Hepatocyte (in vitro differentiated cells): ENCODE measurements around the gene ANXA9.

Experiments
- CTCF ChIP-seq: fragments of 200-600 bp; sonication (generic); IDR thresholded peaks from 2 replicates; pipeline ENCODE4 v1.5.1; 2016; ENCODE audit warnings: antibody characterized with exemption, mild to moderate bottlenecking; ENCODE audit not compliant: poor library complexity
- EZH2 ChIP-seq: fragments of 200-600 bp; sonication (generic); IDR thresholded peaks from 2 replicates; pipeline ENCODE4 v1.6.1; 2016; ENCODE audit warnings: antibody characterized with exemption, mild to moderate bottlenecking, borderline replicate concordance

GRCh38 chr1:150981177-150981804 is 801 bp upstream of the ANXA9 start:
- TF ChIP-seq CTCF = no peak
- TF ChIP-seq EZH2 = no peak
